ENCODE measurements around the gene SMG9. TPM values are rescaled to one million over a fixed set of nuclear protein-coding genes. Genes with fewer than 3 reads are reported as not detected.

The SMG9 gene
- total and polyA plus RNA-seq, 2 of the 13 experiments (the other 11 are each of a cell fraction or from before 2014, with no cell fraction given), result 16.1 to 18.7 TPM

DNA sequence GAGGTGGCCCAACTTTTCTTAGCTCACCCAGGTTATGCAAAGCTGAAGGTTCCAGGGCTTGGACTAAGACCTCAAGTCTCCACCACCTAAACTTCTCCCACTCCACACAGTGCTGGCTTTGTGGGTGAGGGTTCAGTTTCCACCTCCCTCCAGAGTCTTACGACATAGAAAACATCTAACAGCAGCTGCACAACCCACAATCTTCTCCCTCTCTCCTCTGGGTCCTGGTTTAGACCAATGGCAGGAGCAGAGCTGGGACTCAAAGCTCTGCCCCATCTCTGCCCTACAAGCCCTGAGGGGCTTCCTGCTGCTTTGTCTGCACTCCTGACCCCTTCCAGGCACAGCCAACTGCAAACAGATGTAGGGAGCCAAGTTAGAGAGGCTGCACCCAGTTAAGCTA, 22.9 kb downstream of the SMG9 start:
- Histone ChIP-seq H3K4me2 (ENCODE audit: low read depth, low read length) (no peak overlapping the region), H2AFZ (ENCODE audit: low read length) (no peak overlapping the region), H3K79me2 (ENCODE audit: insufficient read depth, low read length) (no peaks in the 10 kb centered on the region), H3K4me1 (ENCODE audit: insufficient read depth, low read length) (no peaks in the 10 kb centered on the region), H3K36me3 (replicated peaks in 1 of 2; ENCODE audit: control insufficient read depth in 1 of 2, insufficient read depth in 2 of 2, low read length in 2 of 2) (peaks cover 13 to 53% of the 10 kb centered on the region in 2 experiments; a peak in 4 of 5 replicates), H3K4me3 (replicated peaks in 1 of 3; ENCODE audit: insufficient read depth in 1 of 3, low read depth in 2 of 3, low read length in 3 of 3) (no peak overlapping the region), H3K9me3 (ENCODE audit: low read length) (no peaks in the 10 kb centered on the region), H3K27ac (ENCODE audit: extremely low read length, insufficient read depth, low read length) (no peak overlapping the region), H3K9ac (ENCODE audit: insufficient read depth, low read depth, low read length) (no peak overlapping the region), H3K27me3 (ENCODE audit: control insufficient read depth in 1 of 2, insufficient read depth in 2 of 2, low read length in 2 of 2) (no peaks in the 10 kb centered on the region), H4K20me1 (ENCODE audit: insufficient read depth, low read length) (no peaks in the 10 kb centered on the region)
- in situ Hi-C loops (cut with HindIII; ENCODE audit: extremely low pct_ligation_motif_present, low pct_unique_long_range_greater_than_20kb), result no loop called here
- ChIA-PET POLR2A (no interaction called here), CTCF (ENCODE audit: low intra/inter-chr PET ratio, low total read pairs) (no interaction called here)
- WGBS (ENCODE audit: low lambda C conversion rate), result 100% methylated on average over 1 of the region's 1 CpG
- TF ChIP-seq MTF1 (CRISPR knock-in tag; IDR thresholded peaks at IDR 0.05), result no peak
- TF ChIP-seq ZNF598 (CRISPR knock-in tag; IDR thresholded peaks at IDR 0.05; ENCODE audit: borderline replicate concordance), result no peak
- TF ChIP-seq ZBTB7A (CRISPR knock-in tag; IDR thresholded peaks at IDR 0.05), result no peak
- TF ChIP-seq ZFY (CRISPR knock-in tag; IDR thresholded peaks at IDR 0.05), result no peak
- TF ChIP-seq, protein P1, sequence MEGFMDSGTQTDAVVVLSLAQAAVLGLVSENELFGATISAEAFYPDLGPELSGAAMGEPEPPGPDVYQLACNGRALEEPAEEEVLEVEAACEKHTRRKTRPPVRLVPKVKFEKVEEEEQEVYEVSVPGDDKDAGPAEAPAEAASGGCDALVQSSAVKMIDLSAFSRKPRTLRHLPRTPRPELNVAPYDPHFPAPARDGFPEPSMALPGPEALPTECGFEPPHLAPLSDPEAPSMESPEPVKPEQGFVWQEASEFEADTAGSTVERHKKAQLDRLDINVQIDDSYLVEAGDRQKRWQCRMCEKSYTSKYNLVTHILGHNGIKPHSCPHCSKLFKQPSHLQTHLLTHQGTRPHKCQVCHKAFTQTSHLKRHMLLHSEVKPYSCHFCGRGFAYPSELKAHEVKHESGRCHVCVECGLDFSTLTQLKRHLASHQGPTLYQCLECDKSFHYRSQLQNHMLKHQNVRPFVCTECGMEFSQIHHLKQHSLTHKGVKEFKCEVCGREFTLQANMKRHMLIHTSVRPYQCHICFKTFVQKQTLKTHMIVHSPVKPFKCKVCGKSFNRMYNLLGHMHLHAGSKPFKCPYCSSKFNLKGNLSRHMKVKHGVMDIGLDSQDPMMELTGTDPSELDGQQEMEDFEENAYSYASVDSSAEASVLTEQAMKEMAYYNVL (CRISPR knock-in tag; IDR thresholded peaks at IDR 0.05; ENCODE audit: borderline replicate concordance), result no peak
- no peak for TF ChIP-seq SAP130 (CRISPR knock-in tag; IDR thresholded peaks at IDR 0.05; ENCODE audit: low read depth)
- no peak for TF ChIP-seq ZNF382 (CRISPR knock-in tag; IDR thresholded peaks at IDR 0.05; ENCODE audit: borderline replicate concordance)
- no peak for TF ChIP-seq NCOR1 (IDR thresholded peaks at IDR 0.05; ENCODE audit: borderline replicate concordance, low read length)
- no peak for TF ChIP-seq KLF11 (CRISPR knock-in tag; IDR thresholded peaks at IDR 0.05)
- no peak for TF ChIP-seq TOPORS (CRISPR knock-in tag; IDR thresholded peaks at IDR 0.05)
- intact Hi-C loops (cut with micrococcal nuclease; ENCODE audit: unreplicated experiment), result no loop called here
- BruUV-seq (replicated peaks), result no TSS peak
- no peak for DNase-seq (ENCODE audit: low spot score)
- no peak for ATAC-seq
- FAIRE-seq, result no peak

Data from HepG2 (cell line).